Glomerular endothelial cell (primary cell): ENCODE results near the gene SYNJ1. TPM values are rescaled to one million over a fixed set of nuclear protein-coding genes. Genes with fewer than 3 reads are reported as not detected.

Experiments
- DNase-seq: peaks from one replicate; pipeline ENCODE4 v3.0.0-alpha.2; 2011; ENCODE audit warnings: low read depth, low spot score; ENCODE audit errors: extremely low read depth
- total RNA-seq: library from RNA; depleted of rRNA; stranded (reverse); fragments of >200 nt; gene quantifications from 2 replicates; pipeline ENCODE4 v1.2.3, GENCODE V29; 2015

The SYNJ1 gene
- total RNA-seq, 1 donor from 2014 or later = 16.0 TPM

- DNase-seq = no peak
Observed at GRCh38 chr21:32584472-32584871, 143.3 kb downstream of the SYNJ1 start.

DNA sequence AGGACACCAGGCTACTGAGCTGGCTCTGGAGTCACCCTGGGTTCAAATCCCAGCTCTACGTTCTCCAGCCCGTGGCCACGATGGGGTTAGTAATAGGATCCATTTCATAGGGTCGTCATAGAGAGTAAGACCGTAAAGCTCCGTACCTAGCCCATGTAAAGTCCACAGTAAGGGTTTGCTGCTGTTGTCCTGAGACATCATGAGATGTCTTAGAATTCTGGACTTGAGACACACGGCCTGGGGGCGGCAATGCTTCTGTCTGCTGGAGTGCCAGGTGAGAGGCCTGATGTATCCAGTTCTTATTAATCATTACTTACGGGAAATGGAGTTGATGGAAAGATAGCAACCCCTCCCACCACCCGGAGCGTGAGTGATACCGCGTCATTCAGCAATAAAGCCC, 146.1 kb downstream of the SYNJ1 start:
- no peak for DNase-seq

GRCh38 chr21:32580949-32581348, 146.9 kb downstream of the SYNJ1 start:
- no peak for DNase-seq

Other genes starting within 250 kb of the SYNJ1 start
- gene TCP10L, start 142.5 kb downstream of the SYNJ1 start, total RNA-seq = 0.06 TPM in 1 of 2 replicates, not detected in the other
- 27.6 and 37.6 TPM in 2 replicates for gene CFAP298, start 115.6 kb downstream of the SYNJ1 start, total RNA-seq
- gene PAXBP1, start 43.7 kb upstream of the SYNJ1 start, total RNA-seq = 10.1 and 21.8 TPM in 2 replicates